ENCODE results near the gene CFAP299. TPM values are rescaled to one million over a fixed set of nuclear protein-coding genes. Genes with fewer than 3 reads are reported as not detected.
"Not testable (repeated sequence)": the region's sequence is repeated elsewhere in the genome, so short reads cannot be mapped to it uniquely, and the experiment has no call there.

The CFAP299 gene
- total RNA-seq, 2 donors from 2014 or later = not detected

GRCh38 chr4:80678413-80678812 is 342.9 kb downstream of the CFAP299 start:
- no peak for TF ChIP-seq CTCF (IDR thresholded peaks at IDR 0.05)
- H3K36me3 ChIP-seq = no peaks in the 10 kb centered on the region
- H3K9me3 ChIP-seq = no peaks in the 10 kb centered on the region
- H3K27me3 ChIP-seq (replicated peaks; ENCODE audit: insufficient read depth) = no peaks in the 10 kb centered on the region
- ATAC-seq (ENCODE audit: insufficient number of reproducible peaks, low FRiP score, low read depth) (no peak), DNase-seq (ENCODE audit: low spot score) (no peak)
- no peak overlapping the region for H3K27ac ChIP-seq
- no peaks in the 10 kb centered on the region for H3K4me1 ChIP-seq (ENCODE audit: control insufficient read depth in 1 of 2, low read depth in 2 of 2)
- no peak overlapping the region for H3K4me3 ChIP-seq

- no peaks in the 10 kb centered on the region for H3K36me3 ChIP-seq
- ATAC-seq (ENCODE audit: insufficient number of reproducible peaks, low FRiP score, low read depth) = no peak
- no peaks in the 10 kb centered on the region for H3K9me3 ChIP-seq
- no peak overlapping the region for H3K4me3 ChIP-seq
- no peak for DNase-seq (ENCODE audit: low spot score)
- no peaks in the 10 kb centered on the region for H3K4me1 ChIP-seq (ENCODE audit: control insufficient read depth in 1 of 2, low read depth in 2 of 2)
- H3K27ac ChIP-seq = no peak overlapping the region
- no peak for TF ChIP-seq CTCF (IDR thresholded peaks at IDR 0.05)
- H3K27me3 ChIP-seq (replicated peaks; ENCODE audit: insufficient read depth) = no peaks in the 10 kb centered on the region
Observed at GRCh38 chr4:80680934-80681333, 345.4 kb downstream of the CFAP299 start.

- no peaks in the 10 kb centered on the region for H3K4me1 ChIP-seq (ENCODE audit: control insufficient read depth in 1 of 2, low read depth in 2 of 2)
- H3K4me3 ChIP-seq = no peak overlapping the region
- ATAC-seq (ENCODE audit: insufficient number of reproducible peaks, low FRiP score, low read depth) (no peak), DNase-seq (ENCODE audit: low spot score) (no peak)
- no peak overlapping the region for H3K27ac ChIP-seq
- H3K36me3 ChIP-seq = no peaks in the 10 kb centered on the region
- no peak for TF ChIP-seq CTCF (IDR thresholded peaks at IDR 0.05)
- H3K27me3 ChIP-seq (replicated peaks; ENCODE audit: insufficient read depth) = no peaks in the 10 kb centered on the region
- no peaks in the 10 kb centered on the region for H3K9me3 ChIP-seq
Observed at GRCh38 chr4:80685214-80685613, 349.7 kb downstream of the CFAP299 start.

- H3K4me3 ChIP-seq; H3K9me3 ChIP-seq; H3K4me1 ChIP-seq (ENCODE audit: control insufficient read depth in 1 of 2, low read depth in 2 of 2); H3K27me3 ChIP-seq (replicated peaks; ENCODE audit: insufficient read depth); DNase-seq (ENCODE audit: low spot score); H3K36me3 ChIP-seq; H3K27ac ChIP-seq; ATAC-seq (ENCODE audit: insufficient number of reproducible peaks, low FRiP score, low read depth): not testable (repeated sequence)
Observed at GRCh38 chr4:80687736-80688135, 352.2 kb downstream of the CFAP299 start.

- no peaks in the 10 kb centered on the region for H3K9me3 ChIP-seq
- DNase-seq (ENCODE audit: low spot score) (no peak), ATAC-seq (ENCODE audit: insufficient number of reproducible peaks, low FRiP score, low read depth) (no peak)
- TF ChIP-seq CTCF (IDR thresholded peaks at IDR 0.05) = no peak
- H3K27ac ChIP-seq = no peak overlapping the region
- H3K27me3 ChIP-seq (replicated peaks; ENCODE audit: insufficient read depth) = no peaks in the 10 kb centered on the region
- H3K4me3 ChIP-seq = no peak overlapping the region
- no peaks in the 10 kb centered on the region for H3K36me3 ChIP-seq
- no peaks in the 10 kb centered on the region for H3K4me1 ChIP-seq (ENCODE audit: control insufficient read depth in 1 of 2, low read depth in 2 of 2)
Observed at GRCh38 chr4:80694171-80694570, 358.6 kb downstream of the CFAP299 start.

GRCh38 chr4:80705311-80705710 is 369.8 kb downstream of the CFAP299 start:
- H3K27me3 ChIP-seq (replicated peaks; ENCODE audit: insufficient read depth) = no peaks in the 10 kb centered on the region
- no peaks in the 10 kb centered on the region for H3K4me1 ChIP-seq (ENCODE audit: control insufficient read depth in 1 of 2, low read depth in 2 of 2)
- no peak for TF ChIP-seq CTCF (IDR thresholded peaks at IDR 0.05)
- H3K9me3 ChIP-seq = no peaks in the 10 kb centered on the region
- H3K4me3 ChIP-seq = no peak overlapping the region
- H3K36me3 ChIP-seq = no peaks in the 10 kb centered on the region
- no peak for ATAC-seq (ENCODE audit: insufficient number of reproducible peaks, low FRiP score, low read depth)
- DNase-seq (ENCODE audit: low spot score) = no peak
- no peak overlapping the region for H3K27ac ChIP-seq
